ENCODE results near the gene ZNF835. TPM values are rescaled to one million over a fixed set of nuclear protein-coding genes. Genes with fewer than 3 reads are reported as not detected.

Gene ZNF835
- polyA plus RNA-seq, 1 donor from 2014 or later, result not detected

- H3K4me2 ChIP-seq (ENCODE audit: low read length), result no peak overlapping the region
- no peak overlapping the region for H3K27ac ChIP-seq (ENCODE audit: low read length)
- TF ChIP-seq SMC3 (conservative IDR thresholded peaks at IDR 0.05; ENCODE audit: poor library complexity) (no peak), CTCF (IDR thresholded peaks at IDR 0.05; ENCODE audit: poor library complexity, severe bottlenecking) (no peak), TAF1 (IDR thresholded peaks at IDR 0.05; ENCODE audit: low read depth) (no peak), EP300 (conservative IDR thresholded peaks at IDR 0.05; ENCODE audit: poor library complexity, severe bottlenecking) (no peak), REST (IDR thresholded peaks at IDR 0.05; ENCODE audit: borderline replicate concordance) (no peak), EZH2 (IDR thresholded peaks at IDR 0.05; ENCODE audit: borderline replicate concordance, insufficient read depth, low read length, poor library complexity, severe bottlenecking) (no peak), POLR2AphosphoS5 (IDR thresholded peaks at IDR 0.05) (no peak), MXI1 (conservative IDR thresholded peaks at IDR 0.05; ENCODE audit: poor library complexity, severe bottlenecking) (no peak), RAD21 (conservative IDR thresholded peaks at IDR 0.05) (no peak)
- H4K20me1 ChIP-seq (ENCODE audit: insufficient read depth), result no peaks in the 10 kb centered on the region
- H3K9ac ChIP-seq (ENCODE audit: low read length), result no peak overlapping the region
- H3K9me2 ChIP-seq (ENCODE audit: insufficient read depth, low read length), result no peaks in the 10 kb centered on the region
- no peak overlapping the region for H2AFZ ChIP-seq (ENCODE audit: low read depth, low read length)
- H3K27me3 ChIP-seq (ENCODE audit: insufficient read depth, low read depth, low read length), result no peaks in the 10 kb centered on the region
- no peak overlapping the region for H3K4me3 ChIP-seq (ENCODE audit: low read length)
- H3K79me2 ChIP-seq (replicated peaks; ENCODE audit: insufficient read depth, low read length), result no peaks in the 10 kb centered on the region
- H3F3A ChIP-seq (ENCODE audit: insufficient read depth, low read length, poor library complexity, severe bottlenecking), result no peaks in the 10 kb centered on the region
- H3K9me3 ChIP-seq (ENCODE audit: low read length), result peaks cover 8% of the 10 kb centered on the region
- H3K36me3 ChIP-seq (ENCODE audit: insufficient read depth, low read length), result no peaks in the 10 kb centered on the region
Measured at GRCh38 chr19:56670961-56671612, 470 bp downstream of the ZNF835 start.

- H3K27ac ChIP-seq (ENCODE audit: low read length), result no peak overlapping the region
- no peaks in the 10 kb centered on the region for H3K9me2 ChIP-seq (ENCODE audit: insufficient read depth, low read length)
- H3K9me3 ChIP-seq (ENCODE audit: low read length), result peaks cover 8% of the 10 kb centered on the region
- H3K36me3 ChIP-seq (ENCODE audit: insufficient read depth, low read length), result no peaks in the 10 kb centered on the region
- no peak overlapping the region for H3K9ac ChIP-seq (ENCODE audit: low read length)
- no peak overlapping the region for H3K4me2 ChIP-seq (ENCODE audit: low read length)
- no peak for TF ChIP-seq CTCF (IDR thresholded peaks at IDR 0.05; ENCODE audit: poor library complexity, severe bottlenecking)
- no peak for TF ChIP-seq EP300 (conservative IDR thresholded peaks at IDR 0.05; ENCODE audit: poor library complexity, severe bottlenecking)
- no peak for TF ChIP-seq REST (IDR thresholded peaks at IDR 0.05; ENCODE audit: borderline replicate concordance)
- no peak for TF ChIP-seq MXI1 (conservative IDR thresholded peaks at IDR 0.05; ENCODE audit: poor library complexity, severe bottlenecking)
- TF ChIP-seq POLR2AphosphoS5 (IDR thresholded peaks at IDR 0.05), result no peak
- TF ChIP-seq EZH2 (IDR thresholded peaks at IDR 0.05; ENCODE audit: borderline replicate concordance, insufficient read depth, low read length, poor library complexity, severe bottlenecking), result no peak
- no peak for TF ChIP-seq RAD21 (conservative IDR thresholded peaks at IDR 0.05)
- TF ChIP-seq TAF1 (IDR thresholded peaks at IDR 0.05; ENCODE audit: low read depth), result no peak
- TF ChIP-seq SMC3 (conservative IDR thresholded peaks at IDR 0.05; ENCODE audit: poor library complexity), result no peak
- H3F3A ChIP-seq (ENCODE audit: insufficient read depth, low read length, poor library complexity, severe bottlenecking), result no peaks in the 10 kb centered on the region
- H4K20me1 ChIP-seq (ENCODE audit: insufficient read depth), result no peaks in the 10 kb centered on the region
- H3K27me3 ChIP-seq (ENCODE audit: insufficient read depth, low read depth, low read length), result no peaks in the 10 kb centered on the region
- no peak overlapping the region for H2AFZ ChIP-seq (ENCODE audit: low read depth, low read length)
- H3K79me2 ChIP-seq (replicated peaks; ENCODE audit: insufficient read depth, low read length), result no peaks in the 10 kb centered on the region
- H3K4me3 ChIP-seq (ENCODE audit: low read length), result no peak overlapping the region
Measured at GRCh38 chr19:56670401-56670960, 1.1 kb downstream of the ZNF835 start.

All from neural cell (in vitro differentiated cells).